GM19395 (cell line): ENCODE results near the gene WASL.
"Not testable (repeated sequence)": the region's sequence is repeated elsewhere in the genome, so short reads cannot be mapped to it uniquely, and the experiment has no call there.

Experiments
- ATAC-seq: cut with Tn5 transposase; IDR thresholded peaks from one replicate; pipeline ENCODE4 v1.9.1; 2021; ENCODE audit warnings: mild to moderate bottlenecking, moderate library complexity; ENCODE audit not compliant: unreplicated experiment

WASL gene

DNA sequence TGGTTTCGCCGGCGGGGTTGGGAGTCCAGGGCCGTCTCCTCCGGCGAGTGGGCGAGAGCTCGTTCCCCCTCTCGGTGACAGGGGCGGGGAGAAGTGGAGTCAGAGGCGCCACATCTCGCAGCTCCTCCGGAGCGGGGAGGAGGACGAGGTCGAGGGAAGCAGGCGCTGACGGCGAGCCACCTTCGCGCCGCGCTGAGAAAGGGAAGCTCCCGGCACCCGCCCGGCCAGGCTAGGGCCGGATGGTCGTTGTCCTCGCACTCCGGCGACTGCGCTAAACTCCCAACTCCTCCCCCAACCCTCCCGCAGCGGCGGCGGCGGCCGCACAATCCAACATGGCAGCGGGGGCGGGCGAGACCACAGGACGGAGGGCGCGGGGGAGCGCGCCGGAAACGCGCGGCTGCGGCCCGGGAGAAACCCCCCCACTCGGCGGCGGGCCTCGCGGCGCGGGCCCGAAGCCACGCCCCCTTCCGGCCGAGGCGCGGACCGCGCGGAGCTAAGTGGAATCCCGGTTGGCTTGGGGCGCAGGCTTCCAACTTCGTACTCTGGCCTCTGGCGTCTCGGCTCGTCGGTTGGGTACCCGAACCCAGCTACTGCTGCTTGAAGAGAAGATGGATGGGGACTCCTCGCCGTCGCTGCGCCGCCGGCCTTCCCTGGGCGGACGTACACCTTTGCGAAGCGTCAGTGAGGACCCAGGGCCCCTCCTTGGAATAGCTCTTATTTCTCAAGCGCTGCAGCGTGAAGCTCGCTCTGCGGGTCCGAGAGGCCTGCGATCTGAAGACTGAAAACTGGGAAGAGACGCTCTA is at the start of gene WASL:
Gene WASL, minus strand, starts transcription at position 270 of the 803 bp plus-strand sequence. Its CDS starts 269 bp downstream, at position 1.
- peak; percentile 76 for ATAC-seq

DNA sequence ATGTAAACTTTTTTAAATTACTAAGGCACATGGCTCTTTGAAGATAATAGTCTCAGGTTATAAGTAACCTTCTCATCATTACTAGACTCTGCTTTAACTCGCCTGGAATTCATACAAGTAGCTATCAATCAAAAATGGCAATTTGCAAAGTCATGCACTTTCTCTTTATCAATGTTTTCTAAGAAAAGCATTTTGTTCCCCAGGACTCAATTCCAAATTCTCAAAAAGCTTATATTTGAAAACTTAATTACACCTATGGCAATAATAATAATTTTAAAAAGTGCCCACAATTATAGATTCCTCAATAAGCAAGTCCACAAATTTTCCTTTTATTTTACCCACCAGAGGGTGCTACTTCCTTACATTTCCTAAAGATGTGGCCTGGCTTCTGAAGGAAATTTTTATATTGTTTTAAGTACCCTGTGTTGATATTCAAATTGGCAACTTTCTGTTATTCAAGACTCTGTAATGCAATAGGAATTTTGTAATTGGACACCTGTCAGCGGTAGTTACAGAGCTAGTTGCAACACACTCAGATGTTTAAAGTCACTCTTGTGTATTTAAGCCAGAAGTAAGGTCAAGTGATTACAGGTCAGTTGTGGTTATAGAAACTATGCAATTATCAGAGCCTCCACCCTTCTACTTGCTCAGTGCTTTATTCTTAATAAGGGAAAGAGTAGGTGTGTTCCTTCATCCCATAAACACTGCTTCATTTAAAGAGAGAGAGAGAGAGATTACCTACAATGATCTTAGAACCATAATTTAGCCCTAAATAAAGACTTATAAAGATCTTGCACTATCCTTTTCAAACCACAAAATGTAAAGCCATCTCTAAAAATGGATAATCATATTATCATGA is 49.1 kb upstream of the WASL start:
- peak; percentile 60 for ATAC-seq

DNA sequence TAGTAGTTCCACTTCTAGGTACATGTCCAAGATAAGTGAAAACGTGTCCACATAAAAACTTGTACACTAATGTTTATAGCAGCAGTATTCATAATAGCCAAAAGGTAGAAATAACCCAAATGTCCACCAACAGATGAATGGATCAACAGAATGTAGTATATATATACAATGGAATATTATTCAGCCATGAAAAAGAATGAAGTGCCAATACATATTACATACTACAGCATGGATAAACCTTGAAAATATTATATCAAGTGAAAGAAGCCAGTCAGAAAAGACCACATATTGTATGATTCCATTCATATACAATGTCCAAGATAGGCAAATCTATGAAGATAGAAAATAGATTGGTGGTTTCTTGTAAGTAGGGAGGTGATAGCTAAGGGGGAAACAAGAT is 47.8 kb upstream of the WASL start:
- ATAC-seq: no peak

GRCh38 chr7:123795917-123796316 is 47.1 kb upstream of the WASL start:
- ATAC-seq: no peak

GRCh38 chr7:123795116-123795515 is 46.3 kb upstream of the WASL start:
- ATAC-seq: not testable (repeated sequence)

GRCh38 chr7:123792547-123792946 is 43.7 kb upstream of the WASL start:
- ATAC-seq: no peak

- ATAC-seq: no peak
These were observed 42.2 kb upstream of the WASL start for GRCh38 chr7:123791001-123791400.

GRCh38 chr7:123789817-123790216 is 41.0 kb upstream of the WASL start:
- ATAC-seq: no peak

DNA sequence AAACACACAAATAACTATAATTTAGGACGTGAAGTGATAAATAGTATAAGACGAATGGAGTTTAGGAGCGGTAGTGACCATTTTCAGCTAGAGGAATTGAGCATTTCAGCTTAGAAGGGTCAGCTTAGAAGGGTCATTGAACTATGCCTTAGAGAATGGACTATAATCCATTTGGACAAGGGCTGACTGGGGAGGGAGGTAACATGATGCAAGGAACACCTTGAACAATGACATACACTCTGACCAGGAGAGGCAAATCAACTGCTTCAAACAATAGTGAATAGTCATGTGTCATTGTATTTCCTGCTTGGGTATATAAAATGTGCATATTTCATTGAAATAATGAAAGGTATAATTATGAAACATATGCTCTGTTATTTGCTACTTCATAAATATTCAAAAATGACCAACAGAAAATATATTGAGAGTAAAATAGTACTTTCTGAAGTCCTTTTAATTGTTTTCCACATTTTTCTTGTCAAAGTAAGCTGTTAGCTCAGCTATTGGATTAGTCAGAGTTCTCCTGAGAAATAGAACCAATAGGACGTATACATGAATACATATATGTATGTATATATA is 40.5 kb upstream of the WASL start:
- no peak for ATAC-seq

DNA sequence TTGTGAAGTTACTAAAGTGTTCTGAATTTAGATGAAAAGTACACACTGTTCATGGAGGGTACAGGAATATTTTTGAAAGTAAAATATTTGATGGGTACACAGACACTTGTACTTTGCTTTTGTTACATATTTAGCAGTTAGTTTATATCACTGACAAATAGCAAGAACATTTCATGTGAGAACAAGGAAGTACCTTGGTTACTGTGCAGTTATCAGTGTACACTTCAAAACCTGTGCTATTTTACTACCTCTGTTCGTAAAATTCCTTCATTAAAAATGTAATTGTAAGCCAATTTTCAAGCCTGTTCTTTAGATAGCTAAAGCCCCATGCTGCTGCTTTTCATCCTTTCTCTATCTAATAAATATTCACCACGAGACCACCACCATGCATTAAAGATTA is 39.8 kb upstream of the WASL start:
- ATAC-seq: no peak

GRCh38 chr7:123787220-123788007 is 38.6 kb upstream of the WASL start:
- no peak for ATAC-seq

GRCh38 chr7:123784263-123784662 is 35.5 kb upstream of the WASL start:
- ATAC-seq: no peak

DNA sequence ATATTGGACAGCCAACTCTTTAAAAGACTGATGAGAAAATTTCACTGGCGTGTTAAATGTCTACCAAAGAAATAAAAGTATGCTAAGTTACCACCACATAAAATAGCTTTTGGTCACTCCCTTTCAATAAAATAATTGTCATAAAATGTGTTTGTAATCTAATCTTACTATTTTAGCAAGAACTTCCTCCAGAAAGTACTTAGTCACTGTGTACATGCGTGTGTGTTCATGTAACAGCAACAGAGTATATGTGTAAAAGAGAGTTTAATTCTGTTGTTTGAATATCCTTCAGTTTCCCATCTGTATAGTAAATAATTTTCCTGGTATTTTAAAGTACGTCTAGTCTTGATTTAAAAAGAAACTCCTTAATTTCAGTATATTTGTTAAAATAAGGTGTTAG is 35.0 kb upstream of the WASL start:
- no peak for ATAC-seq

- ATAC-seq: no peak
These were observed 33.4 kb upstream of the WASL start for GRCh38 chr7:123782071-123782798.

- not testable (repeated sequence) for ATAC-seq
These were observed 31.7 kb upstream of the WASL start for GRCh38 chr7:123780472-123780871.

DNA sequence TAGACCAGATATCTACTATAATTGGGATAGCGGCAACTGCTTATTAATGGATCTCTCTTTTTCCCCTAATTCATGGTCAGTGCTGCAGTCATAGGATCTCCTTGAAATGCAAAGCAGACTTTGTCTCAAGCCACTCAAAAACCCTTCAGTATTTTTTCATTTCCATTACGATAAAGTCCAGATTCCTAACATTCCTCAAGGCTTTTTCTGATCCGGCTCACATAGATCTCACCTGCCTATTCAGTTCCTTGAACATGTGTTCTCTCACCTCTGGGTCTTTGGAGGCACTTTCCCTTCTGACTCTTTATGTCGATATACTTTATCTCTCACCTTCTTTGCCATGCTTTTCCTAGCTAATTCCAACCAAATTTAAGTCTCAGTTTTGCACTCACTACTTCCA is 25.7 kb upstream of the WASL start:
- ATAC-seq: no peak

DNA sequence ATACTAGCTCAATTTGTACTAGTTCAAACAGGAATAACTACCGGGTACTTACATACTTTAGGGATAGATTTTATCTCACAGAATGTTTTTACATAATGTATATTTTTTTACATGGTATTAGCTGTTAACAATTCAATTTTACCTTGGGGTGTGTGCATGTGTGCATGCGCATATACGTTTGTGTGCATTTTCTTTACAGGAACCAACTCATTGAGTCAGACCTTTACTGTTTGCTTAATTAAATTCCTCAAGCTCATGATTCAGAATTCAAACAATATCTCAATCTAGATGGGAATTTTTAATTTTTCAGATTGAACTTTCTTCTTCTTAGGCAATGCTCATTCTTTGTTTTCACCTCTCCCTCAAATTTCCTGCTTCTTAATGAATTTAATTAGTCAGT is 24.7 kb upstream of the WASL start:
- no peak for ATAC-seq

GRCh38 chr7:123772652-123773051 is 23.8 kb upstream of the WASL start:
- no peak for ATAC-seq

DNA sequence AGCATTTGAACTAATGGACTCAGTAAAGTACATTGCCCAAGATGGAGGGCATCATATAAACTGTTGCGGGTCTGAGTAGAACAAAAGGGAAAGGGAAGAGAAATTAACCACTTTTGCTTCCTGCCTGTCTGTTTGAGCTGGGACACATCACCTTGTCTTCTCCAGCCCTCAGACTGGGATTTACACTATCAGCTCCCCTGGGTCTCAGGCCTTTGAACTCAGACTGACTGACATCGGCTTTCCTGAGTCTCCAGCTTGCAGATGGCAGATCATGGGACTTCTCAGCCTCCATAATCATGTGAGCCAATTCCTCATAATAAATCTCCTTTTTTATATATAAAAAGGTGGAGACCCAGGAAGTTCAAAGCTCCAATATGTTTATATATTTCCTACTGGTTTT is 23.0 kb upstream of the WASL start:
- ATAC-seq: no peak

DNA sequence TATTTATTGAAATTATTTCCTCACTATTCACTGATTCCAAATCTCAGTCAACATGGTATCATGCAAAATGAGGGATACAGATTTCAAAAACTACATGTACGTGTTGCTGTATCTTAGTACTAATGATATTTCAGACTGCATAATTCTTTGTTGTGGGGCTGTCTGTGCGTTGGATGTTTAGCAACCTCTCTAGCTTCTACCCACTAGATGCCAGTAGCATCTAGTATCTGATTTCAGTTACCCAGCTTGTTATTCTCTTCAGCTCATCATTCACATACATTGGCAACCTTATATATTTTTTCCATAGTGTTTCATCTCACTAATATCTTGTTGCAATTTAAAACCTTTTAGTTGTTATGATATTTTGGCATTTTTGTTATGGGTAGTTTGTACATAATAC is 22.5 kb upstream of the WASL start:
- ATAC-seq: no peak
